HG02943 (cell line): ENCODE results near the gene EIF2S2.

Source experiments
- ATAC-seq: cut with Tn5 transposase; IDR thresholded peaks from one replicate; pipeline ENCODE4 v1.9.1; 2021; ENCODE audit warnings: mild to moderate bottlenecking, low read depth, moderate library complexity; ENCODE audit not compliant: unreplicated experiment

EIF2S2 gene

GRCh38 chr20:34122274-34122980, 10.4 kb upstream of the EIF2S2 start:
- no peak for ATAC-seq

GRCh38 chr20:34120213-34120612, 8.2 kb upstream of the EIF2S2 start:
- ATAC-seq, result no peak

GRCh38 chr20:34115232-34115631, 3.2 kb upstream of the EIF2S2 start:
- ATAC-seq, result no peak

GRCh38 chr20:34114809-34115208, 2.8 kb upstream of the EIF2S2 start:
- ATAC-seq, result no peak

- ATAC-seq, result no peak
Measured at GRCh38 chr20:34112600-34113101, 608 bp upstream of the EIF2S2 start.

- ATAC-seq, result no peak
Measured at GRCh38 chr20:34110745-34111641, 1.1 kb downstream of the EIF2S2 start.

GRCh38 chr20:34110025-34110744, 1.9 kb downstream of the EIF2S2 start:
- ATAC-seq, result no peak

GRCh38 chr20:34109442-34109841, 2.6 kb downstream of the EIF2S2 start:
- ATAC-seq, result no peak

GRCh38 chr20:34108616-34109174, 3.3 kb downstream of the EIF2S2 start:
- ATAC-seq, result no peak

- no peak for ATAC-seq
Measured at GRCh38 chr20:34105978-34106675, 5.9 kb downstream of the EIF2S2 start.

GRCh38 chr20:34104059-34104458, 8.0 kb downstream of the EIF2S2 start:
- ATAC-seq, result no peak

GRCh38 chr20:34102342-34102741, 9.7 kb downstream of the EIF2S2 start:
- no peak for ATAC-seq

GRCh38 chr20:34100576-34100975, 11.5 kb downstream of the EIF2S2 start:
- ATAC-seq, result no peak

- ATAC-seq, result no peak
Measured at GRCh38 chr20:34099675-34100074, 12.4 kb downstream of the EIF2S2 start.

- no peak for ATAC-seq
Measured at GRCh38 chr20:34098570-34098969, 13.5 kb downstream of the EIF2S2 start.

- no peak for ATAC-seq
Measured at GRCh38 chr20:34096699-34097444, 15.2 kb downstream of the EIF2S2 start.

- ATAC-seq, result no peak
Measured at GRCh38 chr20:34095825-34096224, 16.2 kb downstream of the EIF2S2 start.

- ATAC-seq, result no peak
Measured at GRCh38 chr20:34093895-34094294, 18.1 kb downstream of the EIF2S2 start.

- ATAC-seq, result no peak
Measured at GRCh38 chr20:34091637-34092200, 20.3 kb downstream of the EIF2S2 start.
